ENCODE data around the gene CORO2B.

Gene CORO2B

DNA sequence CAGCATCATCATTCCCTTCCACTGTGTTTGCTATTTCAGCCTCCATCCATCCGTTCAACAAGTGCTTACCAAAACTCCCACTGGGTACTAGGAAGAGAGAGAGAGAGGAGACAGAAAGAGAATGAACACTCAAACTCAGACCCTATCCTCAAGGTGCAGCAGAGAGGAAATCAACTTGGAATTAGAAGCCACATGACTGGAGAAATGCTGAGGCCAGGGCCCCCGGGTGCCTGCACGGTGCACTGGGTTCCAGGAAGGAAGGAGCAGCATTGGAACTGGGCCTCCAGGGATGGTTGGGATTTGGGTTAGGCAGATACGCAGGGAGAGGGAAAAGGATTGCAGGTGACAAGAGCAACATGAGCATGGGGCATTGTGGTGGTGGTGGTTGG lies 30.0 kb downstream of the CORO2B start:
- no peak for TF ChIP-seq ZNF274 (IDR thresholded peaks at IDR 0.05; ENCODE audit: low read depth, low read length)
- H3K4me3 ChIP-seq (ENCODE audit: low read length): no peak overlapping the region

DNA sequence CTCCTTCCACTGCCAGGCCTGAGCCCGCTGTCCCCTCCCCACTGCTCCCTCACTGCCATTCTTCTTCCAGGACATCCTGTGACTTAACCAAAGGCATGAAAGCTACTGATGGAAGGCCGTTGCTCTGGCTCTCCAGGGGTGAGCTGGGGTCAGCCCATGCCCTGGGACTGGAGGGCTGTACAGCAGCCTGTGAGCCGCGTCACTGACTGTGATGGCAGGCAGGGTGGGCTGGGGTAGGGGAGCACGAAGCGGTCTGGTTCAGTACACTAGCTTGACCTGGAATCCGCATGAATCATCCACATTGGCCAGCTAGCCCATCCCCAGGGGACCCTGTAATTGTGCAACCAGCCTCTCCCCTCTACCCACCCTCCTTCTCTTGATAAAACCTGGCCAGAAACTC lies 30.8 kb downstream of the CORO2B start:
- TF ChIP-seq ZNF274 (IDR thresholded peaks at IDR 0.05; ENCODE audit: low read depth, low read length): no peak
- H3K4me3 ChIP-seq (ENCODE audit: low read length): no peak overlapping the region

DNA sequence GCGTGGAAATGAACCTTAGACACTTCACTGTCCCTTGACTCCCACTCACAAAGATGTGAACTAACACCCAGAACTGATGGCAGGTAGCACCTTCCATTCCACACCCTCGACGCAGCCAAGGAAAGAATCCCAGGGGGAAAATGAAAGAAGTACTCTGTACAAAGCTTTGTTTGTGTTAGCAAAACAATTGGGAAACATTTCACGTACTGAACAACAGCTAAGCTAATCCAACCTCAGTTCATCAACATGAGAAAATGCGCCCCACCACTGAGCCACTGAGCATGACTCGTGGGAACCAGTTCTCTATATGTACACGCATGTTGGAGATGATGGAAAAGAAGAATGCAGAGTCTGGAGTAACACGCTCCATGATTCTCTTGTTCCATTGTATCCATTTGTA lies 32.0 kb downstream of the CORO2B start:
- no peak for TF ChIP-seq ZNF274 (IDR thresholded peaks at IDR 0.05; ENCODE audit: low read depth, low read length)
- no peak overlapping the region for H3K4me3 ChIP-seq (ENCODE audit: low read length)

DNA sequence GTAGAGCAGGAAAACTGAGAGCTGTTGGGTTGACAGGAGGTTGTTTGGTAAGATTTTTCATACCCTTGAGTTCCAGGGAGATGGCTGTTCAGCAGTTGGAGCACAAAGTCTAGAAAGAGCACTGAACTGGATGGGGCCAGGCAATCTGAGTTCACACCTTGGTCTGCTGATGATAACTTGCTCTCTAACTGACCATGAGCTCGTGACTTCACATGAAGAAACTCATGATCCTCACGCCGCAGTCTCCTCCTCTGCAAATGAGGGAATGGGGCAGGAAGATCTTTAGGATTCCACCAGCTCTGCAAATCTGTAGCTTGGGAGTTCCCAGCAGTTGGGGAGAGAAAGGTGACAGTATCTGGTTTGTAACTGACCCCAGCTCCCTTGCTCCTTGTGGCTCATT lies 33.7 kb downstream of the CORO2B start:
- TF ChIP-seq ZNF274 (IDR thresholded peaks at IDR 0.05; ENCODE audit: low read depth, low read length): no peak
- no peak overlapping the region for H3K4me3 ChIP-seq (ENCODE audit: low read length)

DNA sequence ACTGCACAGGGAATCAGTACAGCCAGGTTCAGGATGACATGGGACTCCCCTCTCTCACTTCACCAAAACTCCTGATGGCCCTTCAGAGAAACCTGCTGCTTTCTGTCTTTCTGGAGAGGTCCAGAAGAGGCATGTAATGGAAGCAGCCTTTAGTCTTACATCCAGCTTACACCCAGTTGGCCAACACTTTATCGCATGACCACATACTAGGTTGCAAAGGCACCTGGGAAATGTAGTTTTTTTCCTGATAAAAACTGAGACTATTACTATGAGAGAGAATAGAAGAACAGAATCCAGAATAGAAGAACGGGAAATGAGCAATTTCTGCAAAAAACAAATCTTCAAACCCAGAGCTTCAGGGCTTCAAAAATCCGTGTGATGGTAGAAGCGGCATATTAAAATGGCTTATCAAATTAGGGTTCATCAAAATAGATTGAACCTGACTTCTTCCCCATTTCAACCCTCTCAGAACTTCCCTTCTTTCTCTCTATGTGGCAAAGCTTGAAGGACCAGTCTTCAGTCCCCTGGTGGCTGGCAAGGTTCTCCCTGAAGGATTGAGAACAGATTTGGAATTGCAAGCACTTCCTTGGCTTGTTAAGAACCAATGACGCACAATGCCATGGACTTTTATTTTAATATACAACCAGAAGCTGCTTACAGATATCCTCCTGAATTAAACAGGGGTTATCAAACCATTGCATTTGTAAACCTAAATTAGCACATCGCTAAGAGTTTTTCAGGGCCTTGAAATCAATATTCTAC lies 34.4 kb downstream of the CORO2B start:
- H3K4me3 ChIP-seq (ENCODE audit: low read length): no peak overlapping the region
- TF ChIP-seq ZNF274 (IDR thresholded peaks at IDR 0.05; ENCODE audit: low read depth, low read length): no peak

DNA sequence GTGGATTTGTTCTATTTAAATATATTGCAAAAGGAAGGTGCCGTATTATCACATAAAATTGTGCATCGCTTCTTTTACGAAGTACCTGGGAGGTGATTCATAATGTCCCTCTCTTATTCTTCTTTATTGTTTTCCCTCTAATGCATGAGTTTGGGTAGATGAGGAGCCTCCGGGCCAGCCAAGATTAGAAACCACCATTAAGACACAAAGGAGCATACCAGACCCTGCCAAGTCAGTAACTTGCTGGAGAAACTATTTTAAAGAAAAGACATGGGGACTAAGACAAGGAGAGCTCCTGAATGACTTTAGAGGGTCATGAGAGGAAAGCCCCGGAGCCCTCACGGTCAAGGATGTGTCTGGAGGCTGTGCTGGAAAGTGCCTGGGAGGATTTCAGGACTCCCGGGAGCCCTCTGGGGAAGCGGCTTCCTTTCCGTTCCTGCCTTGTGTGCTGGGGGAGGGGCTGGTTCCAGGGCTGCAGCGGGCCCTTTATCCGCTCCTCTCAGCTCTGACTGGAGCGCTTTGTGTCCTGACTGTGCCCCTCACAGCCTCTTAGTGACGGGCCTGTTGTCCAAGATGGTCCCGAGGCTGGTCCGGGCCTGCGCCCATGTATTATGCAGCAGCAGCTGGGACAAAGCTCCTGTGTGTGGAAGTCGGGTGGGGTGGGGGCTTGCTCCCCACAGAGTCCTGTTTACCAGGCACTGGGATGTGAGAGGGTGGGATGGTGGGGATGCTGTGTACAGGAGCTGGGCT lies 35.7 kb downstream of the CORO2B start:
- TF ChIP-seq ZNF274 (IDR thresholded peaks at IDR 0.05; ENCODE audit: low read depth, low read length): no peak
- H3K4me3 ChIP-seq (ENCODE audit: low read length): no peak overlapping the region

DNA sequence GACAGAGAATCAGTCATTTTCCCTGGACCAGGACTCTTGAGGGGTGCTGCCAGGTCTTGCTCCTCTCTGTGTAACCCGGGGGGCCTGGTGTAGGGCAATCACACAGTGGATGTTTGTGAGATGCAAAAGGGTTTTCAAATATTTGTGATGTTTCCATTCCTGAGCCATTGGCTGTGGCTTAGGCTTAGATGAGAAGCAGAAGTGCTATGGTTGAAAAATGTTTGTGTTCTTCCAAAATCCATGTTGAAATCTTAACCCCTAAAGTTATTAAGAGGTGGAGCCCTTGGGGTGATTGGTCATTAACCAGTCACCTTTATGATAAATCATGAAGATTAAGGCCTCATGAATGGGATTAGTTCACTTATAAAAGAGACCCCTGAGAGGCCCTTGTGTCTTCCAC lies 36.5 kb downstream of the CORO2B start:
- no peak for TF ChIP-seq ZNF274 (IDR thresholded peaks at IDR 0.05; ENCODE audit: low read depth, low read length)
- H3K4me3 ChIP-seq (ENCODE audit: low read length): no peak overlapping the region

DNA sequence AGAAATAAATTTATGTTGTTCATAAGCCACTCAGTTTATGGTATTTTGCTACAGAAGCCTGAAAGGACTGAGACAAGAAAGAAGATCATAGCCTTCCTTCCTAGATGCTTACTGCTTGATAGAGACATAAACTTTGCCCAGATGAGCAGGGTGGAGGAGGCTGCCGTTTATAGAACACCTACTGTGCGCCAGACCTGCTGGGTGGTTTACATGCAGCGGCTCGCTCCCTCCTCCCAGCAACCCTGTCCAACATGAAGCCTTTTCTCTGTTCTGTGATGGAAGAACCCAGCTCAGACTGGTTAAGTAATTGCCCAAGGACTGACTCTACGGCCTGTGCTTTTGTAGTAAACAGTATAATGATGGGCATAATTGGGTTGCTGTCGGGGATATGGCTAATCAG lies 37.0 kb downstream of the CORO2B start:
- no peak overlapping the region for H3K4me3 ChIP-seq (ENCODE audit: low read length)
- no peak for TF ChIP-seq ZNF274 (IDR thresholded peaks at IDR 0.05; ENCODE audit: low read depth, low read length)

DNA sequence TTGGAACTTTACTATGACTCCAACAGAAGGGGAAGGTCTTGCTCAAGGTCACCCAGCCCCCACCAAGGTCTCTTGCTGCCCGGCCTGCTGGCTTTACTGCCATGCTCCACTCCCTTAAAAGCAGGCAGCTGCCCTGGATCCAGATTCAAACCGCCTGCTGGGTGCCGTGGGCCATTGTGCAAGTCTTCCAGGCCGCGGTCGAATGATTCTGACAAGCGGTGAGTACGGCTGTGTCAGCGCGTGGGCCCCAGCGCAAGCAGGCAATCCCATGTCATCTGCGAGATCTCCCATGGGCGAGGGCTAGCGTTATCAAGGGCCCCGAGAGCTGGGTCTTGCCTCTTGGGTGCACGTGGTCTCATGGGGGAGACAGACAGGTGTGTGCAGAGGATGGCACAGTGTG lies 37.6 kb downstream of the CORO2B start:
- no peak for TF ChIP-seq ZNF274 (IDR thresholded peaks at IDR 0.05; ENCODE audit: low read depth, low read length)
- no peak overlapping the region for H3K4me3 ChIP-seq (ENCODE audit: low read length)

DNA sequence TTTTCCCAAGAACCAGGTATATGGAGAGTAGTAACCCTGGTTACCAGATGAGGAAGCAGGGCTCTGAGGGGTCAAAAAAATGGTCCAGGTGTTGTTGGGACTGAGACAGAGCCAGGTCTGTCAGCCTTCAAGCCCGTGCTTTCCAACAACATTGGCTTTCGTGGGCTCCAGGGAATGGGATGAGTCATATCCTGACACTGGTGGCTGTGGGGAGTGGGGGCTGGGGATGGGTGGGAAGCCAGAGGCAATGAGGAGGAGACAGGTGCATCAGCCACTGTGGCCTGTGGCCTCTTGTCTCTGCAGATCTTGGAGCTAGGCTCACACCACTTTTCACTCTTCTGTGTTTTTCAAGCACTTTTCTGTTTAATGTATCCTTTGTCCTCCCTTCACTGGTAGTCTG lies 38.2 kb downstream of the CORO2B start:
- TF ChIP-seq ZNF274 (IDR thresholded peaks at IDR 0.05; ENCODE audit: low read depth, low read length): no peak
- no peak overlapping the region for H3K4me3 ChIP-seq (ENCODE audit: low read length)

DNA sequence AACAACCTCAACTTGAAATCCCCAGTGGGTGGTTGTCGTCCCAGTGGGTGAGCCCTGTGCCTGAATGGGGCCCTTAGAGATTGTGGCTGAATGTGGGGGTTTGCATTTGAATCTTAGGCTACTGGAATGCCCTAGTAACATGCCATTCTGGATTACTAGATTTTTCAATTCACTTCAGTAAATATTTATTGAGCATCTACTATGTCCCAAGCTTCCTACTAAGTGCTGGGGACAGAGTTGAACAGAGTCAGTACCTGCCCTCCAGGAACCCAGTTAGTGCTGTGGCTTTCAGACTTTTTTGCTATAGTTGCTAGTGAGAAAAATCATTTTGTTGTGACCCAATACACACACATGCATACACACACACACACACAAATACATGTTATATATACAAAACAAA lies 39.0 kb downstream of the CORO2B start:
- no peak overlapping the region for H3K4me3 ChIP-seq (ENCODE audit: low read length)
- TF ChIP-seq ZNF274 (IDR thresholded peaks at IDR 0.05; ENCODE audit: low read depth, low read length): no peak

DNA sequence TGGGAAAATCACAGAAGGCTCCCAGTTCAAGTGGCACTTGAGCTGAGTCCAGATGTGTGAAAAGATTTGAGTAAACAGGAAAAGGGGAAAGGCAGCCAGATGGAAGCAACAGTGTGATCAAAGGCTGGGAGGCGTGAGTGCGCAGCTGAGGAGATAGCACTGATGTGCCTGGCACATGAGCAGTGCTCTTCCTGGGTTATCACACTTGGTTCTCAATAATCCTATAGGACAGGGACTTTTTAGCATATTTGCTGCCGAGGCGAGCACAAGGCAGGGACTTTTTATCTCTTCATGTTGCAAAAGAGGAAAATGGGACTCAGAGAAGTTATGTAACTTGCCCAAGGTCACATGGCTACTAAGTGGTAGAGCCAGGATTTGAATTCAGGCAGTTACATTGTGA lies 39.6 kb downstream of the CORO2B start:
- no peak overlapping the region for H3K4me3 ChIP-seq (ENCODE audit: low read length)
- no peak for TF ChIP-seq ZNF274 (IDR thresholded peaks at IDR 0.05; ENCODE audit: low read depth, low read length)

DNA sequence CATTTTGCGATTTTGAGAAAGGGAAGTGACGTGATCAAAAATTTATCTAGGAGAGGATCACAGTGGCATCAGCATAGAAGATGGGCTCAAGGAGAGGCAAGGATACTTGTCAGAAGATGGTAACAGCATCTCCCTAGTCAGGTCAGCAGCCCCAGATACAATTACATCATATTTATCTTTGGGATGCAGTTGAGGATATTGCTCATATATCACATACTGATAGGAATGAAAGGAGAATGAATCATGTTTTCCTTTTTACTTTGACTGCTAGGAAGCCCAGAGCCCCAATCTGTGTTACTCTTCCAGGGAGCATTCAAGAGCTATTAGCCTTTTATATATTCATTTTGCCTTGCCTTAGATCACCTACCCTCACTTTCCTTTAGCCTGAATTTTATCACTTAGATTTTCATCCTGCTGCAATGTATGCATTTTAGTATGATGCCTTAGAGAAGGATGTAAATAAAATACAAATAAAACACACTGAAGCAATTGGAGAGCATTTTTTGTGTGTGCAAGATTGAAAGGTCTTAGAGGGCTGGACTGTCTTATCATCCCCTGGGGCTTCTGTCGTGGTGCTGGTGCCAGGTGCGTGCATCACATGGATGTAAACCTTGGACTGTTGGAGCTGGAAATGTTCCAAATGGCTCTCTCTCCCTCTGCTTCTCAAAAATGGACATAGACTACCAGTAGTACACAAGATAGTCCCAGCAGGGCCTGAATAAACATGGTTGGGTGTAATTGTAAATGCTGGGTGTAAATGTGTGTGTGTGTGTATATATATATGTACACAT lies 40.3 kb downstream of the CORO2B start:
- TF ChIP-seq ZNF274 (IDR thresholded peaks at IDR 0.05; ENCODE audit: low read depth, low read length): no peak
- H3K4me3 ChIP-seq (ENCODE audit: low read length): no peak overlapping the region

DNA sequence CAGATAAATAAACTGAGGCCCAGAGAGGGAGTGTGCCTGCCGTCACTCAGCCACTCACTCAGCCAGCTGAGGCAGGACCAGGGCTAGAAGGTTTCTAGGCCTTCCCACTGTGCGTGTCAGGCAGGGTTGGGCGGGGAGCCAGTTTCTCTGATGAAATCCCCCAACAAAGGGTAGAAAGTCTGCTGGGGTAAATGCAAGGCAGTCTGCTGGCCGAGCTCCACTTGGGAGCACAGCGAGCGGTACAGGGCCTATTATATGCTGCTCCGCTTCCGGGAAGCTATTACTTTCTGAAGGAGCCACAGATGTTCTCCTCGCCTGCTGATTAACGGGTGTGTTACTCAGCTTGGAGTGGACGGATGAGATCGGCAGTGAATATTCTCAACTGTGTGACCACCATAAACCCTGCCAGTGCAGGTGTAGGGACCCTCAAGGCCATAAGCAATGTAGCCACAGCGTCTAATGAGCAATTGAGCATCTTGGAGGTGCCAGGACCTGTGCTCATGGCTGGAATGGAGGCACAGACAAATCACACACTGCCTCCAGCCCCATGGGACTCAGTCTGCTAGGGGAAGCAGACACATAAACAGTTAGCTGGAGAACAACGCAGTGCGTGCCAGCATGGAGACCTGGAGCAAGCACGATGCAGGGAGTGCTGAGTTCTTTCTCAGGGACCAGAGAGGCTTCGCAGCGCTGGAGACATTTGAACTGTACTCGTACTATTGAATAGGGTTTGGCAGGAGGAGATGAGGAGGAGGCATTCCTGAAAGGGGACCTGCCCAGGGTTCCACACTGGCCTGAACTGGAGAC lies 42.1 kb downstream of the CORO2B start:
- H3K4me3 ChIP-seq (ENCODE audit: low read length): no peak overlapping the region
- no peak for TF ChIP-seq ZNF274 (IDR thresholded peaks at IDR 0.05; ENCODE audit: low read depth, low read length)
